ENCODE results near the gene FAM221B.
A peak's percentile ranks its signal among the peaks of the same experiment; 100 is the strongest.

The FAM221B gene

DNA sequence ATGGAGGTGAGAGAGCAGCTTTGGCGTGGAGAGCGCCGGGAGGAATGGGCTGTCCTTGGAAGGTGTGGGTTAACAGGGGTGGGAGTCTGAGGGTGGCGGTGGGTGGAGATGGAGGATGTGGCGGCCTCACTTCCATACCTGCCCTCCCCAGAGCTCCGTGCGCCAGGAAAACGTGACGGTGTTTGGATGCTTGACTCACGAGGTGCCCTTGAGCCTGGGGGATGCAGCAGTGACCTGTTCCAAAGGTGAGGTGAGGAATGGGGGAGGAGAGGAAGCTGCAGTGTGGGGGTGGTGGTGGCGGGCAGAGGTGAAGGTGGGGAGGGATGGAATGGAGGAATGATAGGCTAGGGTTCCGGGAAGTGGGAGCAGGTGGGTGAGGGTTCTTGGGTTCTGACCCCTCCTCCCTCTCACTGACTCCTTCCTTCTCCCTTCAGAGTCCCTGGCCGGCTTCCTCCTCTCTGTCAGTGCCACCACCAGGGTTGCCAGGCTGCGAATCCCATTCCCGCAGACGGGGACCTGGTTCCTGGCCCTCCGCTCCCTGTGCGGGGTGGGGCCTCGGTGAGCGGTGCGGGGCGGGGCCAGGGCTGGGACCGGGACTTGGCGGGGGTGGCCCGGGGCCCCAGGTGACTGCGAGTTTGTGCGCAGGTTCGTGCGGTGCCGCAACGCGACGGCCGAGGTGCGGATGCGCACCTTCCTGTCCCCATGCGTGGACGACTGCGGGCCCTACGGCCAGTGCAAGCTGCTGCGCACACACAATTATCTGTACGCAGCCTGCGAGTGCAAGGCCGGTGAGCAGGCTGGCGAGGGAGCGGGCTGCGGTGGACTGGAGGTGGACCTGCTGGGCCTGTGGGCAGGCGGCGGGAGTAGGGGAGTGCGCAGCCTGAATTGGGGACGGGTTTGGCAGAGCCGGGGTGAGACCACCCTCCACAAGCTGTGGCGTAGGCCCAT lies 17.6 kb upstream of the FAM221B start:
- no peak for DNase-seq (ENCODE audit: low read depth)

GRCh38 chr9:35844628-35845270 lies 16.2 kb upstream of the FAM221B start:
- peak; percentile 67 for DNase-seq (ENCODE audit: low read depth)

DNA sequence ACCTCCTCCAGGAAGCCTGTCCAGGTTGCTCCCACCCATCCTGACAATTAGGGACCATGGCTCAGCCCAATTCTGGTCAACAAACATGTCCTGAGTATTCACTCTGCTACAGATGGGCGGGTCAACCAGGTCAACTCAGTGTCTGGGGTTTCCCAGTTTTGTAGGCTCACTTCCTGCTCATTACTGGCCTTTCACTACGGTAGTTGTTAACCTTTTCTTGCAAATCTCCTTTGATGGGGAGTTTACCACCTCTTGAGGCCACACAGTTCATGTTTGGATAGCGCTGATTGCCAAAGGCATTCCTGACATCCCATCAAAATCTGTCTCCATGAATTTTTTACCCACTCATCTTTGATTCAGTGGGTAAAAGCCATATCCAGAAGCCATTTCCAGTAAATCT lies 14.3 kb upstream of the FAM221B start:
- DNase-seq (ENCODE audit: low read depth), result no peak

DNA sequence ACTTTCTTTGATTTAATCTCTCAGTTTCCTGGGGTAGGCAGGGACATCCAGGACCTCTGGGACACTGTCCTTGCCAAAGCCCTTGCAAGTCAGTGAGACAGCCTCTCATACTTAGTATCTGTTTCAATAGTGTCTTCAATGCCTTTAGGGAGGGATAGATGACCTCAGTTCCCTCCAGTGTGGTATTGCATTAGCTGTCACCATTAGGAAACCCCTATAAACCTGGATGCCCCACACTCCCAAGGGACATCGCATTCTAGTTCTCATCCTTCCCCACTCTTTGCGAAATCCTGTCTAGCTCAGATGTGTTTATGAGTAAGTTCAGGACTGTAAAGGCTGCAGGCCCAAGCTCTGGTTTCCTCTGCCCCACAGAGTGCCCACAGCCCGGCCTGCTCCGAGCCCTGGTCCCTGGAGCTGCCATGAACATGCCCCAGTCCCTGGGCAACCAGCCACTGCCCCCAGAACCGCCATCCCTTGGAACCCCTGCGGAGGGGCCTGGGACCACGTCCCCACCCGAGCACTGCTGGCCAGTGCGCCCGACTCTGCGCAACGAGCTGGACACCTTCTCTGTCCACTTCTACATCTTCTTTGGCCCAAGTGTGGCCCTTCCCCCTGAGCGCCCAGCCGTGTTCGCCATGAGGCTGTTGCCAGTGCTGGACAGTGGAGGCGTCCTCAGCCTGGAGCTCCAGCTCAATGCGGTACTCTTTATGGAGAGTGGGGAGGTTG lies 13.7 kb upstream of the FAM221B start:
- no peak for DNase-seq (ENCODE audit: low read depth)

- DNase-seq (ENCODE audit: low read depth), result no peak
Measured at GRCh38 chr9:35841645-35841900, 13.0 kb upstream of the FAM221B start.

DNA sequence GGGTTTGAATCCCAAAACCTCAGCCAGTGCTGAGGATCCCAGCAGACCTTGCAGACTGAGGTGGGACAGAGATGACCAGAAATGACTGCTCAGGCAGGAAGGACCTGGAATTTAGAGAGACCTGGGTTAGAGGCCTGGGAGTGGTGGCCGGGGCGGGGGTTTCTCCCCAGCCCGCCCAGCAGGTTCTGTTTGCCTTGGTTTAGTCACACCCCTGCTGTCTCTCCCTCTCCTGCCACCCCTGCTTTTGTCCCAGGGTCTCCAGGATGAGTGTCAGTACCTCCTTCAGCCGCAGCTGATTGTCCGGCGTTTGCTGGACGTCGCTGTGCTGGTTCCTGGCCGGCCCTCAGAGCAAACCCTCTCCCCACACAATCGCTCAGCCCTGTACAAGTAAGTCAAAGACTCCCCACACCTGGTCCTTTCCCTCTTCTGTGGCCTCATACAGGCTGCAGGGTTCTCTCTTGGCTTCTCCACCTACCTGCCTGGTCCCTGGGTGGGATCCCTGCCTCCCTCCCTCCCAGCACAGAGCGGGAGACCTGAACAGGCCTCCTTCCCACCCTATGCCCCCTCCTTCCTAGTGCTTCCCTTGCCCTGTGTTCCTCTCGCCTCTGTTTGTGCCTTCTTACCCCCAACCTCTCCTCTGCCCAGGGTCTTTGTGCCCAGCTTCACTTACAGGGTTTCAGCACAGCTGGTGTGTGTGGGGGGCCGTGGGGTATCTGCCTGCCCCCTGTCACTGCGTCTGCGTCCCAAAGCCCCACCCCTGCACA lies 12.5 kb upstream of the FAM221B start:
- DNase-seq (ENCODE audit: low read depth), result no peak

- no peak for DNase-seq (ENCODE audit: low read depth)
Measured at GRCh38 chr9:35839926-35840325, 11.4 kb upstream of the FAM221B start.

DNA sequence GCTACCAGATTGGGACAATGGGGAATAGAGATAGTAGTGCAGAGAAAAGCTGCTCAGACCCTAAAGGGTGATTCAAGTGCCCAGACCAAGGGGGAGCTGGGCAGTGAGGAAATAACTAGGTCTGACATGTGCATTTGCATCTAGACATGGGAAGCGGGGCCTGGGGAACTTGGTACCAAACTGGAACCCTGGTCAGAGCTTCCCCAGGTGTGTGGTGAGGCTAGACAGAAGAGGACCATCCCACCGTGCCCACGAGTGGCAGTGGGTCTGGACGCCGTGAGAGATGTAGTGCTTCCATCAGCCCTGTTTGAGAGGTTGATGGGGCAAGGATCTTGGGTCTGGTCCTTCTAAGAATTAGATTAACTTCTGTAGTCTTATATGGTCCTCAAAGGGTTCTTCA lies 8.1 kb upstream of the FAM221B start:
- no peak for DNase-seq (ENCODE audit: low read depth)

GRCh38 chr9:35835766-35836165 lies 7.2 kb upstream of the FAM221B start:
- DNase-seq (ENCODE audit: low read depth), result no peak

DNA sequence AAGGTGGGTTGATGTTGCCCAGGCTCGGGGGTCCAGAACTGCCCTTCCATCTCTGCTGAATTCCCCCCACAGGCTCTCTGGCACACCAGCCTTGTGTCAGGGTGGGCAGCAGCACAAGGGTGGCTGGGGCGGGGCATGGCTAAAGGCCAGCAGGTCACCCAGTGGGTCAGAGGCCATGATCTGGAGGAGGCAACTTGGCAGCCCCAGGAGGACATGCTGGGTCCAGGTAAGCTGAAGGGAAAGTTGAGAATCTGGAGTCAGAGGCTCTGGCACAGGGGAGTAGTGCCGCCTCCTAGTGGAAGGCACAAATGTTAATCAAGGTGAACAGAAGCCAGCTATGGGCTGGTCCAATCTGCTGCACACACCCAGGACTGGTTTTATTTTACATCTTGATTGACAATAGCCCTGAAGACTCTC lies 6.7 kb upstream of the FAM221B start:
- no peak for DNase-seq (ENCODE audit: low read depth)

GRCh38 chr9:35834260-35835215 lies 6.0 kb upstream of the FAM221B start:
- DNase-seq (ENCODE audit: low read depth), result no peak

- no peak for DNase-seq (ENCODE audit: low read depth)
Measured at GRCh38 chr9:35832814-35833213, 4.3 kb upstream of the FAM221B start.

DNA sequence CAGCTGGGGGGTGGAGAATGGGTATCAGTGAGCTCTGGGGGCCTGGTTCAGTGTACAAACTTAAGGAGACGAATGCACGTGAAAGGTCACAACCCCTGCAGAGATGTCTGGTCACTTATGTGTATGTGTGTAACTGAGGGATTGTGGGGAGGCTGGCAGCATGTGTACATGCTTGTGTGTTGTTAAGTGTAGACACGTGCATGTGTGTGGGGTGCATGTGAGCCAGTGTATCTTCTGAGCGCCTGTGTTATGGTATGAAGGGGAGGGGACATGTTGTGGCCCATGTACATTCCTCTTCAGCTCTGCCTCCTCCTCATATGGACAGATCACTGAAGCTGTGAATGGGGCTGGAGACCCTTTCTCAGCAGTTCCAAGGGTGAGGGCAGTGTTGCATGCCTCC lies 2.5 kb upstream of the FAM221B start:
- DNase-seq (ENCODE audit: low read depth), result no peak

GRCh38 chr9:35829764-35830096 lies 1.2 kb upstream of the FAM221B start:
- DNase-seq (ENCODE audit: low read depth), result no peak

GRCh38 chr9:35829084-35829763 lies 692 bp upstream of the FAM221B start, which contains the start of gene TMEM8B:
TSS of gene TMEM8B (plus strand) at chr9:35829228. CDS start at chr9:35829448, 220 bp downstream.
- peak; percentile 54 for DNase-seq (ENCODE audit: low read depth)

- DNase-seq (ENCODE audit: low read depth), result no peak
Measured at GRCh38 chr9:35827486-35827885, 1.0 kb downstream of the FAM221B start.

- no peak for DNase-seq (ENCODE audit: low read depth)
Measured at GRCh38 chr9:35826071-35826701, 2.3 kb downstream of the FAM221B start.

- no peak for DNase-seq (ENCODE audit: low read depth)
Measured at GRCh38 chr9:35822926-35823325, 5.6 kb downstream of the FAM221B start.

GRCh38 chr9:35820076-35820475 lies 8.5 kb downstream of the FAM221B start:
- peak; percentile 43 for DNase-seq (ENCODE audit: low read depth)

DNA sequence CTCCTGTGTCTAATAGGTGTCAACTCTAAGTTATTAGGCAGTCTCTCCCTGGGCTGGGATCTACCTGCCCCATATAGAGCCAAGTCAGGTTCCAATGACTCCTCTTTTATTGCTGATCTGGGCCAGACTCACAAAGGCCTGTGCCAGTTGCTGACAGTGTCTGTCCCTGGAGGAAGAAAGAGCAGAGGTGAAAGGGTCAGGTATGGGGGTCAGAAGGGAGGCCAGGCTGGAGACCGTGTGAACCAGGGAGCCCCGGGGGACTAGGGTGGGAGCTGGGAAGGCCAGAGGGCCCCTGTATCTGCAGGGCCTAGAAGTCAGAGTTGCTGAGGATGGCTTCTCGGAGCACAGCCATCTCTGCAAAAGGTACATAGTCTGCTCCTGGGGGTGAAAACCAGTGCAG lies 10.2 kb downstream of the FAM221B start:
- no peak for DNase-seq (ENCODE audit: low read depth)
